GM18907 (cell line): ENCODE data around the gene TPSB2.
"Not testable (repeated sequence)": the region's sequence is repeated elsewhere in the genome, so short reads cannot be mapped to it uniquely, and the experiment has no call there.

ENCODE experiments used
- ATAC-seq: cut with Tn5 transposase; IDR thresholded peaks from one replicate; pipeline ENCODE4 v1.9.1; 2021; ENCODE audit warnings: mild to moderate bottlenecking, moderate library complexity; ENCODE audit not compliant: unreplicated experiment

TPSB2 gene

GRCh38 chr16:1206786-1207185 is 23.2 kb downstream of the TPSB2 start:
- ATAC-seq, result no peak

GRCh38 chr16:1206326-1206725 is 23.7 kb downstream of the TPSB2 start:
- ATAC-seq, result no peak

GRCh38 chr16:1204933-1205332 is 25.1 kb downstream of the TPSB2 start:
- no peak for ATAC-seq

- ATAC-seq, result no peak
Measured at GRCh38 chr16:1202274-1202673, 27.7 kb downstream of the TPSB2 start.

GRCh38 chr16:1201444-1201843 is 28.5 kb downstream of the TPSB2 start:
- ATAC-seq, result no peak

- no peak for ATAC-seq
Measured at GRCh38 chr16:1200014-1200627, 29.9 kb downstream of the TPSB2 start.

- no peak for ATAC-seq
Measured at GRCh38 chr16:1199347-1200013, 30.5 kb downstream of the TPSB2 start.

- not testable (repeated sequence) for ATAC-seq
Measured at GRCh38 chr16:1198671-1199346, 31.2 kb downstream of the TPSB2 start.

GRCh38 chr16:1198194-1198593 is 31.8 kb downstream of the TPSB2 start:
- no peak for ATAC-seq

- no peak for ATAC-seq
Measured at GRCh38 chr16:1197237-1197866, 32.6 kb downstream of the TPSB2 start.

- ATAC-seq, result no peak
Measured at GRCh38 chr16:1196494-1196893, 33.5 kb downstream of the TPSB2 start.

GRCh38 chr16:1195393-1195666 is 34.7 kb downstream of the TPSB2 start:
- ATAC-seq, result no peak

- no peak for ATAC-seq
Measured at GRCh38 chr16:1194665-1195392, 35.2 kb downstream of the TPSB2 start.

GRCh38 chr16:1193825-1194581 is 36.0 kb downstream of the TPSB2 start:
- ATAC-seq, result no peak

GRCh38 chr16:1193143-1193824 is 36.7 kb downstream of the TPSB2 start:
- no peak for ATAC-seq

GRCh38 chr16:1192384-1193073 is 37.5 kb downstream of the TPSB2 start:
- ATAC-seq, result no peak

- not testable (repeated sequence) for ATAC-seq
Measured at GRCh38 chr16:1190789-1191188, 39.2 kb downstream of the TPSB2 start.

- ATAC-seq, result no peak
Measured at GRCh38 chr16:1189455-1189854, 40.5 kb downstream of the TPSB2 start.

GRCh38 chr16:1188432-1189189 is 41.4 kb downstream of the TPSB2 start:
- no peak for ATAC-seq
